Measurements from ENCODE around the gene ACAN. TPM values are rescaled to one million over a fixed set of nuclear protein-coding genes. Genes with fewer than 3 reads are reported as not detected.

ACAN gene
- total and polyA plus RNA-seq, 8 donors, result 0.04 to 5.7 (median 0.22) TPM; not detected in 1

GRCh38 chr15:88908123-88908522 is 104.9 kb downstream of the ACAN start:
- WGBS, 2 donors, result 85 to 92% methylated on average over 12 of the region's 12 CpGs
- FAIRE-seq, result no peak
- H3K27me3 ChIP-seq, result no peaks in the 10 kb centered on the region
- intact Hi-C loops (cut with DNase I), result loop anchor here in 2 of 3 donors (10.0 kb wide), 2 partner anchors 107 to 267 kb away; no protein-coding TSS in a partner anchor
- no peaks in the 10 kb centered on the region for H3K4me1 ChIP-seq
- DNase-seq, result no peak
- no peak overlapping the region for H3K4me3 ChIP-seq
- H3K27ac ChIP-seq, result no peak overlapping the region
- H3K36me3 ChIP-seq, result no peaks in the 10 kb centered on the region
- H3K9me3 ChIP-seq, result no peaks in the 10 kb centered on the region
- ATAC-seq, result no peak
- no peak for TF ChIP-seq CTCF (IDR thresholded peaks at IDR 0.05)

GRCh38 chr15:88908697-88909621 is 105.7 kb downstream of the ACAN start:
- FAIRE-seq (no peak), ATAC-seq (no peak), DNase-seq (no peak)
- Histone ChIP-seq H3K36me3 (no peaks in the 10 kb centered on the region), H3K27me3 (no peaks in the 10 kb centered on the region), H3K27ac (no peak overlapping the region), H3K4me3 (no peak overlapping the region), H3K9me3 (no peaks in the 10 kb centered on the region), H3K4me1 (peaks cover 0 to 6% (median 0%) of the 10 kb centered on the region in 3 donors)
- no peak for TF ChIP-seq CTCF (IDR thresholded peaks at IDR 0.05)
- WGBS, 2 donors, result 82% methylated on average over 16 of the region's 16 CpGs
- intact Hi-C loops (cut with DNase I), result loop anchor here in 2 of 3 donors (10.0 kb wide), 2 partner anchors 106 to 266 kb away; no protein-coding TSS in a partner anchor

- no peaks in the 10 kb centered on the region for H3K27me3 ChIP-seq
- no peak overlapping the region for H3K4me3 ChIP-seq
- H3K9me3 ChIP-seq, result no peaks in the 10 kb centered on the region
- 76 to 84% methylated on average over 12 of the region's 12 CpGs for WGBS, 2 donors
- intact Hi-C loops (cut with DNase I), result loop anchor here in 2 of 3 donors (10.0 kb wide), 2 partner anchors 105 to 265 kb away; no protein-coding TSS in a partner anchor
- DNase-seq (no peak), FAIRE-seq (no peak), ATAC-seq (no peak)
- peaks cover 0 to 6% (median 0%) of the 10 kb centered on the region in 3 donors for H3K4me1 ChIP-seq
- H3K36me3 ChIP-seq, result no peaks in the 10 kb centered on the region
- TF ChIP-seq CTCF (IDR thresholded peaks at IDR 0.05), result no peak
- H3K27ac ChIP-seq, result no peak overlapping the region
These were observed 107.0 kb downstream of the ACAN start for GRCh38 chr15:88909956-88910831.

GRCh38 chr15:88911766-88912118 is 108.5 kb downstream of the ACAN start:
- H3K27me3 ChIP-seq, result no peaks in the 10 kb centered on the region
- no peaks in the 10 kb centered on the region for H3K9me3 ChIP-seq
- intact Hi-C loops (cut with DNase I), result no loop called here
- no peak for DNase-seq
- no peak overlapping the region for H3K27ac ChIP-seq
- no peaks in the 10 kb centered on the region for H3K36me3 ChIP-seq
- FAIRE-seq, result no peak
- no peak overlapping the region for H3K4me3 ChIP-seq
- no peak for TF ChIP-seq CTCF (IDR thresholded peaks at IDR 0.05)
- no peak for ATAC-seq
- 72 to 76% methylated on average over 4 to 5 of the region's 5 CpGs for WGBS, 2 donors
- H3K4me1 ChIP-seq, result peaks cover 0 to 6% (median 0%) of the 10 kb centered on the region in 3 donors
